ENCODE measurements around the gene NEURL1B.

DNA sequence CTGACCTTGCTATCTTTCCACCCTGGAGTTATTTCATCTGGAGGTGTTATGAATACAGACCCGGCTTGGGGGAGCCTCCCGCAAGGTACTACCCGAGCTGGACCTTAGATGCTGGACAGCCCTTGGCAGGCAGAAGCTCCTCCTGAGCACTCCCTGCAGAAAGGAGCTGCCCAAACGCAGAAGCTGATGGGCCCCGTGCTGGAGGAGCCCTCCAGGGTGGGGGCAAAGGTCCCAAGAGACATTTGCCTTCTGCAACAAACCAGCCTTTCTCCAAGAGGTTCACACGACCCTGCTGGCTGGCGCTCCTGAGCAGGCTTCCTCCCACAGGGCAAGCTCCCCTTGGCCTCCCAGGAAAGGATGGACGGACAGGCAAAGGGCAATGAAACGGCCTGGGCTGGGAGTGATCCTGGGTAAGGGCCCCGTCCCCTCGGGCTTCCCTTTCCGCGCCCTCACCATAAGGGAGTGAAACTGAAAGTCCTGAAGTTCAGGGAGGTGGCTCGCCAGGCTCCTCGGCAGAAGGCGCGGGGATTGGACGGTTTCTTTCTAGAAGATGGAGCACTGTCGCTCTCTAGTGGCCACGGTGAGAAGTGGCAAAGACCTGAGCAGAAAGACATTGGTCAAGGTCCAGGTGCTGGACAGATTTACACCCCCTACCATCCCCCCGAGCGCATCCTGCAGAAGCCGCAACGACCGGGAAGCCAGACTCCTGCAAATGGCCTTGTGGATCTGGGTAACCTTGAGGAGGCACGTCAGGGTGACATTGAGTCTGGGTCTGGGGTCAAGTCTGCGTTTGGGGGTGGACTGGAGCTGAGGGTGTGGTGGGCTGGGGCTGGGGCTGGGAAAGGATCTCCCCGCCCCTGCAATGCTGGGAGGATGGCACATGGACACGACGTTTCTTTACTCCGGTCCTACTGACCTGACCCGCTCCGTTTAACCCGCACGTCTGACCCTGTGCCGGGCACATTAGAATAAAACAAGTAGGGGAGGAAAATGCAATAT lies 56.4 kb downstream of the NEURL1B start:
- TF ChIP-seq, protein P1, sequence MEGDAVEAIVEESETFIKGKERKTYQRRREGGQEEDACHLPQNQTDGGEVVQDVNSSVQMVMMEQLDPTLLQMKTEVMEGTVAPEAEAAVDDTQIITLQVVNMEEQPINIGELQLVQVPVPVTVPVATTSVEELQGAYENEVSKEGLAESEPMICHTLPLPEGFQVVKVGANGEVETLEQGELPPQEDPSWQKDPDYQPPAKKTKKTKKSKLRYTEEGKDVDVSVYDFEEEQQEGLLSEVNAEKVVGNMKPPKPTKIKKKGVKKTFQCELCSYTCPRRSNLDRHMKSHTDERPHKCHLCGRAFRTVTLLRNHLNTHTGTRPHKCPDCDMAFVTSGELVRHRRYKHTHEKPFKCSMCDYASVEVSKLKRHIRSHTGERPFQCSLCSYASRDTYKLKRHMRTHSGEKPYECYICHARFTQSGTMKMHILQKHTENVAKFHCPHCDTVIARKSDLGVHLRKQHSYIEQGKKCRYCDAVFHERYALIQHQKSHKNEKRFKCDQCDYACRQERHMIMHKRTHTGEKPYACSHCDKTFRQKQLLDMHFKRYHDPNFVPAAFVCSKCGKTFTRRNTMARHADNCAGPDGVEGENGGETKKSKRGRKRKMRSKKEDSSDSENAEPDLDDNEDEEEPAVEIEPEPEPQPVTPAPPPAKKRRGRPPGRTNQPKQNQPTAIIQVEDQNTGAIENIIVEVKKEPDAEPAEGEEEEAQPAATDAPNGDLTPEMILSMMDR (IDR thresholded peaks at IDR 0.05) = peak; percentile 87 to 97 (median 95)
- peak in 2 of 4 donors; percentile 17 to 25 for TF ChIP-seq POLR2A (IDR thresholded peaks at IDR 0.05)
